Right ventricle myocardium superior (tissue), 1 donor: ENCODE results near the gene ZNF221. TPM values are rescaled to one million over a fixed set of nuclear protein-coding genes. Genes with fewer than 3 reads are reported as not detected.

Source experiments
- total RNA-seq: library from RNA; stranded (reverse); fragmentation: NEBNext Ultra II Directional; extraction: Animal tissue kit (Norgen Biotek cat#: 25700); gene quantifications from one replicate; pipeline ENCODE4 v1.2.1, GENCODE V29; 2021
- donor health status: DM: no; HTN: yes; CAD: no; lungs with severe emphysema.

The ZNF221 gene
- total RNA-seq, 1 donor from 2014 or later, result 3.6 TPM

Other genes starting within 250 kb of the ZNF221 start
- not detected for gene IRGC, start 235.2 kb upstream of the ZNF221 start, total RNA-seq
- 15.7 TPM for gene SMG9, start 196.3 kb upstream of the ZNF221 start, total RNA-seq
- gene KCNN4, start 170.3 kb upstream of the ZNF221 start, total RNA-seq, result 0.19 TPM
- 0.89 TPM for gene LYPD5, start 148.8 kb upstream of the ZNF221 start, total RNA-seq
- 9.0 TPM for gene ZNF283, start 123.9 kb upstream of the ZNF221 start, total RNA-seq
- 7.6 TPM for gene ZNF404, start 67.3 kb upstream of the ZNF221 start, total RNA-seq
- 6.1 TPM for gene ZNF45, start 15.9 kb upstream of the ZNF221 start, total RNA-seq
- 6.5 TPM for gene ZNF155, start 33.0 kb downstream of the ZNF221 start, total RNA-seq
- 2.7 TPM for gene ZNF230, start 51.7 kb downstream of the ZNF221 start, total RNA-seq
- gene ZNF222, start 74.2 kb downstream of the ZNF221 start, total RNA-seq, result 2.9 TPM
- 2.3 TPM for gene ZNF223, start 100.8 kb downstream of the ZNF221 start, total RNA-seq
- 1.6 TPM for gene ZNF284, start 120.9 kb downstream of the ZNF221 start, total RNA-seq
- 9.9 TPM for gene ZNF224, start 143.1 kb downstream of the ZNF221 start, total RNA-seq
- 3.0 TPM for gene ZNF225, start 162.2 kb downstream of the ZNF221 start, total RNA-seq
- 8.1 TPM for gene ZNF234, start 190.3 kb downstream of the ZNF221 start, total RNA-seq
- gene ZNF226, start 213.9 kb downstream of the ZNF221 start, total RNA-seq, result 14.9 TPM